Measurements from ENCODE around the gene KIF14.
A peak's percentile ranks its signal among the peaks of the same experiment; 100 is the strongest.

KIF14 gene, protein sequence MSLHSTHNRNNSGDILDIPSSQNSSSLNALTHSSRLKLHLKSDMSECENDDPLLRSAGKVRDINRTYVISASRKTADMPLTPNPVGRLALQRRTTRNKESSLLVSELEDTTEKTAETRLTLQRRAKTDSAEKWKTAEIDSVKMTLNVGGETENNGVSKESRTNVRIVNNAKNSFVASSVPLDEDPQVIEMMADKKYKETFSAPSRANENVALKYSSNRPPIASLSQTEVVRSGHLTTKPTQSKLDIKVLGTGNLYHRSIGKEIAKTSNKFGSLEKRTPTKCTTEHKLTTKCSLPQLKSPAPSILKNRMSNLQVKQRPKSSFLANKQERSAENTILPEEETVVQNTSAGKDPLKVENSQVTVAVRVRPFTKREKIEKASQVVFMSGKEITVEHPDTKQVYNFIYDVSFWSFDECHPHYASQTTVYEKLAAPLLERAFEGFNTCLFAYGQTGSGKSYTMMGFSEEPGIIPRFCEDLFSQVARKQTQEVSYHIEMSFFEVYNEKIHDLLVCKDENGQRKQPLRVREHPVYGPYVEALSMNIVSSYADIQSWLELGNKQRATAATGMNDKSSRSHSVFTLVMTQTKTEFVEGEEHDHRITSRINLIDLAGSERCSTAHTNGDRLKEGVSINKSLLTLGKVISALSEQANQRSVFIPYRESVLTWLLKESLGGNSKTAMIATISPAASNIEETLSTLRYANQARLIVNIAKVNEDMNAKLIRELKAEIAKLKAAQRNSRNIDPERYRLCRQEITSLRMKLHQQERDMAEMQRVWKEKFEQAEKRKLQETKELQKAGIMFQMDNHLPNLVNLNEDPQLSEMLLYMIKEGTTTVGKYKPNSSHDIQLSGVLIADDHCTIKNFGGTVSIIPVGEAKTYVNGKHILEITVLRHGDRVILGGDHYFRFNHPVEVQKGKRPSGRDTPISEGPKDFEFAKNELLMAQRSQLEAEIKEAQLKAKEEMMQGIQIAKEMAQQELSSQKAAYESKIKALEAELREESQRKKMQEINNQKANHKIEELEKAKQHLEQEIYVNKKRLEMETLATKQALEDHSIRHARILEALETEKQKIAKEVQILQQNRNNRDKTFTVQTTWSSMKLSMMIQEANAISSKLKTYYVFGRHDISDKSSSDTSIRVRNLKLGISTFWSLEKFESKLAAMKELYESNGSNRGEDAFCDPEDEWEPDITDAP (N-terminal part only)

GRCh38 chr1:200620273-200621131, at the start of gene KIF14:
TSS of gene KIF14 (minus strand) at chr1:200620751. CDS start at chr1:200618723, 2,028 bp downstream.
- peak; percentile 79 to 88 for DNase-seq (ENCODE audit: low read depth in 2 of 2)

DNA sequence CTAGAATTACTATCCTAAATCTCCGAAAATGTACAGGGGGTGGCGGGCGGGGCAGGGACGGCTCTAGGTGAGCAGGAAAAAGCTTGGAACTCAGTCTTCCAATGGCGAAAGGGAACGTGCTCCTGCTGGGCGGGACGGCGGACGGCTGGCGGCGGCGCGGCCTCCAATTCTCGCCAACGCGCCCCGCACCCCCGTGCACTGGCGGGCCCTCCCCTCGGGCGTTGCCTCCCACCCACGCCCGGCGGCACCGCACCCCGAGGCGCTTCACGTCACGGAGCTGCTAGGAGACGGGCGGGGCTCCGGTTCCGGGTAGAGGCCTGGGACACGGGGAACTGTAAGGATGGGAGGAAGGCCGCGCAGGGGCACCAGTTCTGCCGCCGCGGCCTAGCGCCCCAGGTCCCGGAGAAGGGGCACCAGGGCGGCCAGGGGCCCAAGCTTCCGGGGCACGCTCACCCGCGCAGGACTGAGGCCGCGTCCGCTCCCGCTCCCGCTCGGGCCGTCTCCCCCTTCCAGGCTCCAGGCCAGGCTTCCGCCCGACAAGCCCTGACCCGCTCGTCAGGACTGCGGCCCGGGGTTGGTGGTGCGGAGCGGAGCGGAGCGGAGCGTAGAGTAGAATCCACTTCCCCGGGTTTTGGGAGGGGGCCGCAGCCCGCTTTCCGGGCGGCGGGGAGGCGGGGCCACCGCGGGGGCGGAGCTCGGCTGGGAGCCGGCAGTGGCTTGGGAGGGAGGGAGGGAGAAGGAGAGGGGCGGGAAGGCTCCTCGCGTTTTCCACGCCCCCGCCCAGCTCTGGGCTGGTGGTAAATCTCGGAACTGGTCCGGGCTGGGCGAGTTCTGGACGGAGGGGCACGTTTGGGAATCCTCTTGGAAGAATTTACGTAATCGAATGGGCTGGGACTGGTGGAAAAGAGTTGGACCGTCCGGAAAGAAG, 49.0 kb upstream of the KIF14 start, which contains the start of gene DDX59:
Gene DDX59 (minus strand): TSS at position 594 of the 928 bp plus-strand sequence. CDS start 3,167 bp downstream, outside the sequence.
- peak; percentile 82 to 89 for DNase-seq (ENCODE audit: low read depth in 2 of 2)

- DNase-seq (ENCODE audit: low read depth in 2 of 2) = no peak
Observed at GRCh38 chr1:200668514-200669313, 48.2 kb upstream of the KIF14 start.

- DNase-seq (ENCODE audit: low read depth in 2 of 2) = no peak
Observed at GRCh38 chr1:200666309-200666708, 45.8 kb upstream of the KIF14 start.

- no peak for DNase-seq (ENCODE audit: low read depth in 2 of 2)
Observed at GRCh38 chr1:200665861-200666260, 45.3 kb upstream of the KIF14 start.

DNA sequence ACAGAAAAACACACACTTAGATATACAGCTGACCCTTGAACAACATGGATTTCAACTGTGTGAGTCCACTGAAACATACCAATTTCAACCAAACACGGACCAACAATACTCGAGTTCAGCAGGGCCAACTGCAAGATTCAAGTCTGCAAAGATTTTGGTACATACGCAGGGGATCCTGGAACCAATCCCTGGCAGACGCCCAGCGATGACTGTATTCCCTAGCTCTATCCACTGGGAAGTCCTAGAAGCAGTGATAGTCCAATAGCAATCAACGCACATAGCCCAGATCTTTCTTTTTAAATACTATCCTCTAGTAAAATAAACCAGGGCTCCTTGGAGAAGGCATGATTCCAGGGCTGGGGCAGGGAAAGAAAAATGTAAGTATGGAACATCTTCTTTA, 40.2 kb upstream of the KIF14 start:
- no peak for DNase-seq (ENCODE audit: low read depth in 2 of 2)

DNA sequence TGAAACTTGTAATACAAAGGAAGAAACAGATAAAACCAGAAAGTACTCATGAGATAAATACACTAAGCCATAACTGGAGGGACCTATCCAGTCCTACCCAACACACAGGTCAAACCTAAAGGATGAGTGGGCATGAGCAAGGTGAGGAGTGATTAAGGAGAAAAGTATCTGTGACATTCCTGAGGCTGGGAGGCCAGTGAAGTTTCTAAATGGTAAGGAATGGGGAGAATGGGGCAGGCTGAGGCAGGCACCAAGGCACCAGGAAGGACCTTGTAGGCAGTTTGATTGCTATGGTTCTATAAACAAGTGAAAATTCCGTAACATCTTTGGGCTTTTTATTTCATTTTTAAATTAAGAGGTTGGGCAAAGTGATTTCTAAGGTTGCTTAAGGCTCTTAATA, 38.7 kb upstream of the KIF14 start:
- no peak for DNase-seq (ENCODE audit: low read depth in 2 of 2)

DNA sequence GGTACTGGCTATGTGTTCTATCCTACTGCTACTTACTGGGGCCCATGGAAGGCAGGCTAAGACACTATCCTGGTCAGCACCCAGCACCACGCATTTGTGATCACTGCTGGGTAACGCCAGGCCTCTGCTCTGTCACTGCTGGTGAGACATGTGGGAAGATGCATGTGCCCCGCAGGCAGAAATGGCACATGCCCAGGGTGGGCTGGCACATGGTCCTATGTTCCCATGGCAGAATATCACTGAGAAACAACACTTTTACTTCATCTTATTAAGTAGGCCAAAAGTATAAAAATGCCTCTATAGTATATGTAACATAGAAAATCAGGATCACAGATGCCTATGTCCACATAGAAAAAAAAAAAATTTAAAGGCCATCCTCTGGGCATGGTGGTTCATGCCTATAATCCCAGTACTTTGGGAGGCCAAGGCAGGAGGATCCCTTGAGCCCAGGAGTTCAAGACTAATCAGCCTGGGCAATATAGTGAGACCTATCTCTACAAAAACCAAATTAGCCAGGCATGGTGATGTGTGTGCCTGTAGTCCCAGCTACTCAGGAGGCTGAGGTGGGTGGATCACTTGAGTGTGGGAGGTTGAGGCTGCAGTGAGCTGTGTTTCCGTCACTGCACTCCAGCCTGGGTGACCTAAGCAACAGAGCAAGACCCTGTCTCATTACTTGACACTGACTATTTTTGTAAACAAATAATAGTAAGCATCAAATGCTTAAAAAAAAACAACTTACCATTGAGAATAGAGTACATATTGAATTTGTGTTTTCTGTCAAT, 37.7 kb upstream of the KIF14 start:
- no peak for DNase-seq (ENCODE audit: low read depth in 2 of 2)

DNA sequence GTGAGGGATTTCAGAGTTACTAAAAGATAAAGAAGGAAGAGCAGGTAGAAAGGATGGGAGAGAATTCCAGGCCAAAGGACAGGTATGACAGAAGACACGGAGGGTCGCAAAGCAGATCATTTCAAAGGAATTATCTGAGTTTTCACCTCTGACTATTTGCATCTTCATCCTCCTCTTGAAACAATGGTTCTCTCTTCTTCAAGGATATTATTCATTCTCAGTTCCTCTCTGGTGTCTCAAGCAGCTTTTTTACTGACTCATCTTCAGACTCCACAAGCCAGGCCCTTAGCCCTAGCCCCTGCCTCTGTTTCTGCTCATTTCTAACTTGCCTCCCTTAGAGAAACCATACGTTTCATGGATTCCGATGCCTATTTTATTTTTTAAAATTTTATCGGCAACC, 34.1 kb upstream of the KIF14 start:
- DNase-seq (ENCODE audit: low read depth in 2 of 2) = no peak

GRCh38 chr1:200653022-200653462, 32.5 kb upstream of the KIF14 start:
- no peak for DNase-seq (ENCODE audit: low read depth in 2 of 2)

DNA sequence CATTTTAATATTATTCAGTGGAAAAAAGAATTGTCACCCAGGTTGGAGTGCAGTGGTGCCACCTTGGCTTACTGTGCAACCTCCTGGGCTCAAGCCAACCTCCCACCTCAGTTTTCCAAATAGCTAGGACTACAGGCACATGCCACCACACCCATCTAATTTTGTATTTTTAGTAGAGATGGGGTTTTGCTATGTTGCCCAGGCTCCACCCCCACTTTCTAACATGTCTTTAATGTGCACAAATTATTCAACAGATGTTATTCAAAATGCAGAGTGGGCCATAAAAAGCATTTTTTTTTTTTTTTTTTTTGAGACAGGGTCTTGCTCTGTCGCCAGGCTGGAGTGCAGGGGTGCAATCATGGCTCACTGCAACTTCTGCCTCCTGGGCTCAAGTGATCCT, 31.8 kb upstream of the KIF14 start:
- DNase-seq (ENCODE audit: low read depth in 2 of 2) = no peak

GRCh38 chr1:200646515-200646914, 26.0 kb upstream of the KIF14 start:
- no peak for DNase-seq (ENCODE audit: low read depth in 2 of 2)

GRCh38 chr1:200644021-200644420, 23.5 kb upstream of the KIF14 start:
- no peak for DNase-seq (ENCODE audit: low read depth in 2 of 2)

- DNase-seq (ENCODE audit: low read depth in 2 of 2) = no peak
Observed at GRCh38 chr1:200642481-200642880, 21.9 kb upstream of the KIF14 start.

GRCh38 chr1:200640963-200641401, 20.4 kb upstream of the KIF14 start:
- no peak for DNase-seq (ENCODE audit: low read depth in 2 of 2)

DNA sequence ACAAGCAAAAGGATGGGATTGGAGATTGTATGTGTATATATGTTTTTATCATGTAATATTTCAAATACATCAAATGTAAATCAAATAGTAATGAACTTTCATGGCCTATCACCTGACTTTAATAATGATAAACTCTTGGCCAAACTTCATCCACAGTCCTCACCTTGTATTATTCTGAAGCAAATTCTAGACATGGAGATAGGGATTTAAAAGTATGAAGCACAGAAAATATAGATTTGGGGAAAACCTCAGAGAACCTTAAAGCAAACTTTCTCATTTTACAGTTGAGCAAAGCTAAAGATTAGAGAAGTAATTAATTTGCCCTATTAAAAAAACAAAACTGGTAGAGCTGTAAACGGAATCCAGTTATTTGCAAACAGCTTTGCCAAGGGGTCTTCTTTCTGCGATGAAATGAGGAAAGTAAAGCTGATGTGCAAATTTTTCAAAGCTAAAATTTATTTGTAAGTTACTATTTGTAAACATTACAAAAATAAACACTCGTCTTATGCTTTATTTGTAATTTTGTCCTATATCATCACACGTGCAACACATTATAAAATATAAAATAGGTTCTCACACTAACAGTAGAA, 19.9 kb upstream of the KIF14 start:
- DNase-seq (ENCODE audit: low read depth in 2 of 2) = no peak

DNA sequence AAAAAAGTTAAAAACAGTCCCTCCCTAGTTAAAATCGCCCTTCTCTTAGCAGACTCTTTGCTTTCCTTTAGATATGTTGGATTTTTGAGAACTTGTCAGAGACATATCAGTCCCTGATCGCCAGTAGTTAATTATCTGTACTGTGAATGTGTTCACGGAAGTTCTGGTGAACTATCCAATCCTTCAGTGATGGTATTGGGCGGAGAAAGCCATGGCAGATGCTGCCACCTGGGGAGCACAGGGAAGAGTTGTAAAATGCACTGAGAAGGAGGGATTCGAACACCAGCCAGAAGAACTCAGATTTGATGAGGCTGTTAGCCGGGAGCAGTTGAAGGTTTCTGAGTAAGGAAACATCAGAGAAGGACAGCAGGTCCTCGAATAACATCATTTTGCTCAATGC, 17.5 kb upstream of the KIF14 start:
- DNase-seq (ENCODE audit: low read depth in 2 of 2) = no peak

DNA sequence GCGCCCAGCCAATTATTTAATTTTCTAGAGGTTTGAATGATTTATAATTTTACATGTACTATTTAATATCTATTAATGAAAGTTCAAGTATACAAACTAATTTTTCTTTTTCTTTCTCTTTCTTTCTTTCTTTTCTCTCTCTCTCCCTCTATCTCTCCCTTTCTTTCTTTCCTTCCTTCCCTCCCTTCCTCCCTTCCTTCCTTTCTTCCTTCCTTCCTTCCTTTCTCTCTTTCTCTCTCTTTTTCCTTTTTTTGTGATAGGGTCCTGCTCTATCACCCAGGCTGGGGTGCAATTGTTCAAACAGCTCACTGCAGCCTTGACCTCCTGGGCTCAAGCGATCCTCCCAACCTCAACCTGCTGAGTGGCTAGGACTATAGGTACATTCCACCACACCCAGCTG, 16.1 kb upstream of the KIF14 start:
- DNase-seq (ENCODE audit: low read depth in 2 of 2) = no peak
